HCT116 (cell line): ENCODE data around the gene NFIB. TPM values are rescaled to one million over a fixed set of nuclear protein-coding genes. Genes with fewer than 3 reads are reported as not detected.

Source experiments
- ATAC-seq: fragments of 200-7000 bp; cut with Tn5 transposase; 2 replicates; pipeline ENCODE4 v1.9.1; 2020; ENCODE audit warnings: mild to moderate bottlenecking, moderate library complexity
- BruUV-seq: library from RNA; stranded (reverse); fragments of 400-500 nt; replicated peaks from 2 replicates; lab custom pipeline; 2021; lab: Mats Ljungman, UMichigan
- CTCF ChIA-PET: fragments of 300-600 bp; sonication (Branson Sonifier 250); formaldehyde crosslinking; loops from one replicate; lab custom pipeline; 2021; ENCODE audit warnings: antibody characterized with exemption; lab: Charles Lee
- POLR2A ChIA-PET: fragments of 300-600, 350-600 bp; sonication (Branson Sonifier 250); formaldehyde crosslinking; loops from one replicate; lab custom pipeline; 2021; ENCODE audit warnings: antibody characterized with exemption; lab: Charles Lee
- RAD21 ChIA-PET, 2 experiments: fragments of 300-600 bp; sonication (Branson Sonifier 250); formaldehyde crosslinking; loops; one replicate each; lab custom pipeline; 2023; ENCODE audit warnings: low total read pairs in 2 of 2; ENCODE audit not compliant: uncharacterized antibody in 2 of 2, unreplicated experiment in 2 of 2, low non-redundant PET in 1 of 2; lab: Charles Lee
- DNase-seq: peaks from one replicate; pipeline ENCODE4 v3.0.0-alpha.2; 2010; ENCODE audit warnings: low read depth, low spot score
- H2AFZ ChIP-seq: fragments of 200-600 bp; shearing (Covaris generic), sonication (generic); 2 replicates; pipeline ENCODE4 v1.6.1; 2017; ENCODE audit warnings: low read depth, mixed run types, mixed read lengths, antibody characterized with exemption, low read length; ENCODE audit not compliant: poor library complexity, severe bottlenecking
- H3K27ac ChIP-seq: 2 replicates; pipeline ENCODE4 v1.5.1; 2012; ENCODE audit warnings: low read depth, low read length
- H3K27me3 ChIP-seq: fragments of 200-600 bp; sonication (generic); 2 replicates; pipeline ENCODE4 v1.6.1; 2016; ENCODE audit warnings: mixed run types, low read length, mixed read lengths; ENCODE audit not compliant: insufficient read depth
- H3K36me3 ChIP-seq, 2 experiments: fragments of 200-500 bp in 1 of 2; fragments of 200-600 bp in 1 of 2; sonication (Bioruptor generic) in 1 of 2; sonication (generic) in 1 of 2; 2 replicates each; pipeline versions ENCODE4 v1.5.1 to v1.6.1; 2014 to 2016; ENCODE audit warnings: low read length in 2 of 2, inconsistent platforms in 1 of 2, mixed read lengths in 1 of 2, mixed run types in 1 of 2; ENCODE audit not compliant: insufficient read depth in 2 of 2, control insufficient read depth in 1 of 2
- H3K4me1 ChIP-seq, 2 experiments: fragments of 200-600 bp in 1 of 2; sonication (generic) in 1 of 2; 2 replicates each; pipeline versions ENCODE4 v1.5.1 to v1.6.1; 2012 to 2017; ENCODE audit warnings: low read length in 2 of 2, inconsistent platforms in 1 of 2, mild to moderate bottlenecking in 1 of 2, mixed read lengths in 1 of 2, mixed run types in 1 of 2, moderate library complexity in 1 of 2; ENCODE audit not compliant: insufficient read depth in 2 of 2, control insufficient read depth in 1 of 2
- H3K4me2 ChIP-seq: fragments of 200-600 bp; sonication (generic); 2 replicates; pipeline ENCODE4 v1.6.1; 2017; ENCODE audit warnings: mixed run types, low read length, mixed read lengths
- H3K4me3 ChIP-seq, 2 experiments: fragments of 200-600 bp in 1 of 2; sonication (generic) in 1 of 2; replicated peaks in 1 of 2; 2 replicates each; pipeline ENCODE4 v1.5.1; 2011 to 2016; ENCODE audit warnings: low read length in 2 of 2, control low read depth in 1 of 2, low read depth in 1 of 2, mild to moderate bottlenecking in 1 of 2, mixed read lengths in 1 of 2, mixed run types in 1 of 2
- H3K79me2 ChIP-seq: fragments of 200-600 bp; sonication (generic); 2 replicates; pipeline ENCODE4 v1.6.1; 2017; ENCODE audit warnings: mild to moderate bottlenecking, mixed run types, low read length, moderate library complexity, mixed read lengths; ENCODE audit not compliant: insufficient read depth
- H3K9ac ChIP-seq: fragments of 200-600 bp; sonication (generic); 2 replicates; pipeline ENCODE4 v1.6.1; 2016; ENCODE audit warnings: low read length, mixed read lengths
- H3K9me2 ChIP-seq: fragments of 200-600 bp; sonication (generic), shearing (Covaris generic); 2 replicates; pipeline ENCODE4 v1.6.1; 2017; ENCODE audit warnings: mixed run types, mild to moderate bottlenecking, moderate library complexity; ENCODE audit not compliant: insufficient read depth
- H3K9me3 ChIP-seq, 2 experiments: fragments of 200-500 bp in 1 of 2; fragments of 200-600 bp in 1 of 2; sonication (Bioruptor generic) in 1 of 2; sonication (generic) in 1 of 2; 2 replicates each; pipeline ENCODE4 v1.6.1; 2014 to 2017; ENCODE audit warnings: low read length in 2 of 2, mixed read lengths in 2 of 2, inconsistent platforms in 1 of 2, low read depth in 1 of 2, mild to moderate bottlenecking in 1 of 2, mixed run types in 1 of 2, moderate library complexity in 1 of 2; ENCODE audit not compliant: control insufficient read depth in 1 of 2, insufficient read depth in 1 of 2
- H4K20me1 ChIP-seq: fragments of 200-600 bp; sonication (generic), shearing (Covaris generic); 2 replicates; pipeline ENCODE4 v1.6.1; 2017; ENCODE audit warnings: mixed run types, mild to moderate bottlenecking, moderate library complexity; ENCODE audit not compliant: insufficient read depth
- CBX3 ChIP-seq: IDR thresholded peaks from 2 replicates; pipeline ENCODE4 v1.6.1; 2012; ENCODE audit warnings: low read depth
- CTCF ChIP-seq, 3 experiments: fragments of 200-600 bp in 1 of 3; sonication (generic) in 1 of 3; IDR thresholded peaks in 2 of 3; conservative IDR thresholded peaks in 1 of 3; 2 replicates each; pipeline ENCODE4 v1.5.1; 2012 to 2017; ENCODE audit warnings: low read depth in 2 of 3, low read length in 2 of 3, antibody characterized with exemption in 1 of 3, borderline replicate concordance in 1 of 3, control low read depth in 1 of 3, mild to moderate bottlenecking in 1 of 3, mixed read lengths in 1 of 3, mixed run types in 1 of 3, moderate library complexity in 1 of 3; ENCODE audit not compliant: insufficient read depth in 1 of 3
- EGR1 ChIP-seq: IDR thresholded peaks from 2 replicates; pipeline ENCODE4 v1.6.1; 2012; ENCODE audit warnings: low read depth
- EZH2 ChIP-seq: fragments of 200-600 bp; sonication (generic); IDR thresholded peaks from 2 replicates; pipeline ENCODE4 v1.6.1; 2017; ENCODE audit warnings: antibody characterized with exemption, mixed run types
- EZH2phosphoT487 ChIP-seq: fragments of 200-600 bp; IDR thresholded peaks from 2 replicates; pipeline ENCODE4 v1.6.1; 2018; ENCODE audit warnings: antibody characterized with exemption, borderline replicate concordance
- FOSL1 ChIP-seq: IDR thresholded peaks from 2 replicates; pipeline ENCODE4 v1.6.1; 2012; ENCODE audit warnings: low read depth
- MAX ChIP-seq: IDR thresholded peaks from 2 replicates; pipeline ENCODE4 v1.6.1; 2012
- POLR2A ChIP-seq: IDR thresholded peaks from 2 replicates; pipeline ENCODE4 v1.7.0; 2011; ENCODE audit warnings: borderline replicate concordance; ENCODE audit not compliant: insufficient read depth, insufficient read length; ENCODE audit errors: extremely low read depth
- POLR2AphosphoS5 ChIP-seq: IDR thresholded peaks from 2 replicates; pipeline ENCODE4 v1.6.1; 2011; ENCODE audit warnings: mild to moderate bottlenecking, low read depth, low read length, moderate library complexity
- RAD21 ChIP-seq: IDR thresholded peaks from 2 replicates; pipeline ENCODE4 v1.6.1; 2012; ENCODE audit warnings: low read depth, mild to moderate bottlenecking
- REST ChIP-seq: IDR thresholded peaks from 2 replicates; pipeline ENCODE4 v1.6.1; 2012; ENCODE audit warnings: low read depth
- SIN3A ChIP-seq: IDR thresholded peaks from 2 replicates; pipeline ENCODE4 v1.6.1; 2012; ENCODE audit warnings: low read depth
- SP1 ChIP-seq: IDR thresholded peaks from 2 replicates; pipeline ENCODE4 v1.6.1; 2012; ENCODE audit warnings: low read depth
- SRF ChIP-seq: IDR thresholded peaks from 2 replicates; pipeline ENCODE4 v1.6.1; 2012; ENCODE audit warnings: low read depth
- TCF7L2 ChIP-seq: IDR thresholded peaks from 2 replicates; pipeline ENCODE4 v1.7.0; 2011; ENCODE audit warnings: borderline replicate concordance, inconsistent platforms; ENCODE audit not compliant: insufficient read depth, insufficient read length; ENCODE audit errors: extremely low read depth
- ZBTB33 ChIP-seq: IDR thresholded peaks from 2 replicates; pipeline ENCODE4 v1.6.1; 2011; ENCODE audit warnings: mild to moderate bottlenecking, low read length, moderate library complexity; ENCODE audit not compliant: insufficient replicate concordance; ENCODE audit errors: extremely low read depth
- ZFX ChIP-seq: fragments of 450-650 bp; IDR thresholded peaks from 2 replicates; pipeline ENCODE4 v1.6.1; 2017
- ZNF274 ChIP-seq: fragments of 200-500 bp; sonication (Bioruptor generic); IDR thresholded peaks from 2 replicates; pipeline ENCODE4 v1.6.1; 2014; ENCODE audit warnings: mild to moderate bottlenecking, low read depth, low read length, inconsistent platforms
- intact Hi-C: fragments of 100-400 bp; cut with micrococcal nuclease; formaldehyde crosslinking; loops from 2 replicates; pipeline ENCODE4 v1.10.0; 2022
- total RNA-seq: library from RNA; stranded (reverse); gene quantifications from one replicate; pipeline ENCODE4 v1.2.1, GENCODE V29; 2021; ENCODE audit not compliant: unreplicated experiment
- TF ChIP-seq, protein P1 (sequence below): IDR thresholded peaks from 2 replicates; pipeline ENCODE4 v1.6.1; 2012

The NFIB gene
- total RNA-seq, 1 experiment from 2014 or later, result 6.6 TPM

DNA sequence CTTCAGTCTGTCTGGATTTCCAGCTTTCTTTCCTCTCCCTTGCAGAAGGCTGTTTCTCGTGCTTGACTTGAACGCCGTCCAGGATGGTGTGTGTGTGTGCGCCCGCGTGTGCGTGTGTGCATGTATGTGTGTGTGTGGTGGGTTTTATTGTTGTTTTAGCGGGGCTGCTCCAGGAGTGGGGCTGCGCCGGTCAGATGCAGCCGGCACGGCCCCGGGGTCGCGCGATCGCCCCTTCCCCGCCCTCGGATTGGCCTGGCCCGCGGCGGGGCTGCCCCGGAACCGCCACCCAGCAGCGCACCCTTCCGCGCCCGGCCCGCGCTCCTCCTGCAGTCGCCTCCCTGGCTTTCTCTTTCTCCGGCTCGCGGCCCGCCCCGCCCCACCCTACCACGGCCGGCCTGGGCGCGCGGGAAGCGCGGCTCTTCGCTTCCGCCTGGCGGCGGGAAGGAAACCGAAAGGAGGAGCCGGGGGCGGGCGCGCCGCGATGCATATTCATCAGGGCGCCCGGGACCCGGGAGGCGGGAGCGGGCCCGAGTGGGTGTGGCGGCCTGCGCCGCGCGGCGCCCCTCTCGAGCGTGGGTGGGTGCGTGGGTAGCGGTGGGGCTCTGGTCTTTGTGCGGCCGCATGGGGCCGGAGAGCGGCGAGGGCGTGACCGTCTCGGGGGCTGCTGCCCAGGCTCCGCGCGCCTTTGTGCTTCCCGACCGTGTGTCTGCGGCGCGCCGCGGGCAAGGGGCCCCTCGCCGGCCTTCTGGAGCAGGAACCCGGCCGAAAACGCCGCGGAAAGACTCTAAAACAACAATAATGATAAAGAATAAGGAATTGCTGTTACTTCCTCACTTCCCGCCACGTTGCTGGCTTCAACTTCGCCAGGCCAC, 8.5 kb upstream of the NFIB start:
- DNase-seq (peak; percentile 56), ATAC-seq (peak; percentile 91)
- intact Hi-C loops, result no loop called here
- no peaks in the 10 kb centered on the region for H3K9me3 ChIP-seq
- ChIA-PET RAD21 (no interaction called here), CTCF (no interaction called here), POLR2A (no interaction called here)
- peak overlapping the region; percentile 97 for H2AFZ ChIP-seq
- H4K20me1 ChIP-seq, result no peaks in the 10 kb centered on the region
- H3K9ac ChIP-seq, result peak overlapping the region; percentile 70
- H3K27ac ChIP-seq, result peak overlapping the region; percentile 71
- no TSS peak for BruUV-seq
- no peaks in the 10 kb centered on the region for H3K9me2 ChIP-seq
- no peaks in the 10 kb centered on the region for H3K79me2 ChIP-seq
- H3K4me3 ChIP-seq, result peak overlapping the region; percentile 55 to 65
- peaks cover 0 to 17% of the 10 kb centered on the region in 2 experiments; a peak in 3 of 4 replicates for H3K4me1 ChIP-seq
- H3K27me3 ChIP-seq, result no peaks in the 10 kb centered on the region
- H3K4me2 ChIP-seq, result peak overlapping the region; percentile 91
- H3K36me3 ChIP-seq, result no peaks in the 10 kb centered on the region
- no peak for TF ChIP-seq FOSL1
- peak; percentile 91 for TF ChIP-seq EGR1
- TF ChIP-seq CTCF (IDR thresholded peaks at IDR 0.05 in 2 of 3, conservative IDR thresholded peaks at IDR 0.05 in 1 of 3; ENCODE audit: borderline replicate concordance in 1 of 3, insufficient read depth in 1 of 3, low read depth in 2 of 3, low read length in 2 of 3), result peak in 1 of 3 experiments; percentile 26; a peak in 1 of 6 replicates
- no peak for TF ChIP-seq SRF
- TF ChIP-seq TCF7L2, result peak; percentile 20
- no peak for TF ChIP-seq REST
- no peak for TF ChIP-seq SP1
- TF ChIP-seq EZH2phosphoT487, result no peak
- no peak; the same call in 1 of the 2 replicates for TF ChIP-seq SIN3A
- TF ChIP-seq EZH2, result no peak
- TF ChIP-seq, protein P1, sequence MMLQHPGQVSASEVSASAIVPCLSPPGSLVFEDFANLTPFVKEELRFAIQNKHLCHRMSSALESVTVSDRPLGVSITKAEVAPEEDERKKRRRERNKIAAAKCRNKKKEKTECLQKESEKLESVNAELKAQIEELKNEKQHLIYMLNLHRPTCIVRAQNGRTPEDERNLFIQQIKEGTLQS, result no peak
- peak; percentile 52 for TF ChIP-seq MAX
- 0 out of 2 replicates have a peak, but pooled peaks have one; percentile 28 for TF ChIP-seq RAD21
- TF ChIP-seq CBX3, result no peak
- TF ChIP-seq POLR2A, result no peak
- TF ChIP-seq POLR2AphosphoS5, result peak; percentile 44; the same call in 1 of the 2 replicates
- TF ChIP-seq ZFX, result peak; percentile 63
- TF ChIP-seq ZNF274, result no peak
- TF ChIP-seq ZBTB33, result no peak
